HepG2 (cell line): ENCODE data around the gene BDKRB1. TPM values are rescaled to one million over a fixed set of nuclear protein-coding genes. Genes with fewer than 3 reads are reported as not detected.

ENCODE experiments used
- ATAC-seq: fragments of 200-7000 bp; cut with Tn5 transposase; 3 replicates; pipeline ENCODE4 v1.9.1; 2020; ENCODE audit warnings: mild to moderate bottlenecking, moderate library complexity
- BruUV-seq: library from RNA; stranded (reverse); fragments of 400-500 nt; replicated peaks from 2 replicates; lab custom pipeline; 2021; lab: Mats Ljungman, UMichigan
- CTCF ChIA-PET: fragments of 300-600 bp; formaldehyde crosslinking; extraction: SDS; loops from one replicate; lab custom pipeline; 2021; ENCODE audit warnings: low total read pairs, inconsistent platforms, low intra/inter-chr PET ratio; lab: Yijun Ruan, JAX
- POLR2A ChIA-PET: fragments of 350-600 bp; sonication (Branson Sonifier 250); formaldehyde crosslinking; loops from one replicate; lab custom pipeline; 2020; ENCODE audit warnings: antibody characterized with exemption, inconsistent platforms; lab: Yijun Ruan, JAX
- DNase-seq: peaks from one replicate; pipeline ENCODE4 v3.0.0-alpha.2; 2015; ENCODE audit warnings: low spot score
- FAIRE-seq: peaks from 3 replicates; lab custom pipeline; 2011; peaks lifted over from hg19 to GRCh38; lab: Jason Lieb, UNC
- H2AFZ ChIP-seq: one replicate; pipeline ENCODE4 v1.6.1; 2011; ENCODE audit warnings: low read length, inconsistent platforms
- H3K27ac ChIP-seq: fragments of 300-600 bp; 3 replicates; pipeline ENCODE4 v1.8.0; 2011; ENCODE audit warnings: mixed run types, mild to moderate bottlenecking, mixed read lengths, low read length, inconsistent platforms; ENCODE audit not compliant: insufficient read depth; ENCODE audit errors: extremely low read length
- H3K27me3 ChIP-seq, 2 experiments: fragments of 200-600 bp in 1 of 2; 2 replicates in 1 of 2; 3 replicates in 1 of 2; pipeline versions ENCODE4 v1.6.0 to v1.8.0; 2011; ENCODE audit warnings: low read length in 2 of 2, mild to moderate bottlenecking in 2 of 2, moderate library complexity in 2 of 2, inconsistent platforms in 1 of 2; ENCODE audit not compliant: insufficient read depth in 2 of 2, control insufficient read depth in 1 of 2
- H3K36me3 ChIP-seq, 2 experiments: fragments of 200-600 bp in 1 of 2; replicated peaks in 1 of 2; 2 replicates in 1 of 2; 3 replicates in 1 of 2; pipeline versions ENCODE4 v1.5.1 to v1.8.0; 2011; ENCODE audit warnings: low read length in 2 of 2, inconsistent platforms in 1 of 2; ENCODE audit not compliant: insufficient read depth in 2 of 2, control insufficient read depth in 1 of 2
- H3K4me1 ChIP-seq: 2 replicates; pipeline ENCODE4 v1.5.1; 2012; ENCODE audit warnings: low read length, inconsistent platforms; ENCODE audit not compliant: insufficient read depth
- H3K4me2 ChIP-seq: 2 replicates; pipeline ENCODE4 v1.6.0; 2011; ENCODE audit warnings: low read depth, low read length, inconsistent platforms
- H3K4me3 ChIP-seq, 3 experiments: fragments of 200-600 bp in 1 of 3; sonication (generic), shearing (Covaris generic) in 1 of 3; replicated peaks in 1 of 3; 2 replicates each; pipeline ENCODE4 v1.5.1; 2011 to 2016; ENCODE audit warnings: low read length in 3 of 3, inconsistent platforms in 2 of 3, low read depth in 2 of 3, mild to moderate bottlenecking in 2 of 3, control low read depth in 1 of 3, mixed read lengths in 1 of 3; ENCODE audit not compliant: insufficient read depth in 1 of 3
- H3K79me2 ChIP-seq: one replicate; pipeline ENCODE4 v1.6.1; 2011; ENCODE audit warnings: low read length, inconsistent platforms; ENCODE audit not compliant: insufficient read depth
- H3K9ac ChIP-seq: 2 replicates; pipeline ENCODE4 v1.6.0; 2011; ENCODE audit warnings: mild to moderate bottlenecking, low read depth, low read length, inconsistent platforms; ENCODE audit not compliant: insufficient read depth
- H3K9me3 ChIP-seq: 2 replicates; pipeline ENCODE4 v1.5.1; 2012; ENCODE audit warnings: mild to moderate bottlenecking, low read length
- H4K20me1 ChIP-seq: 2 replicates; pipeline ENCODE4 v1.6.0; 2011; ENCODE audit warnings: inconsistent platforms, mild to moderate bottlenecking, low read length, moderate library complexity; ENCODE audit not compliant: insufficient read depth
- JUN ChIP-seq: sonication (generic); formaldehyde crosslinking; IDR thresholded peaks from 2 replicates; pipeline ENCODE4 v1.4.0; 2020; ENCODE audit warnings: mild to moderate bottlenecking, missing genetic modification reagents
- KDM3A ChIP-seq: IDR thresholded peaks from 2 replicates; pipeline ENCODE4 v1.6.1; 2018; ENCODE audit warnings: low read depth, missing compliant biosample characterization
- MEIS2 ChIP-seq: sonication (generic); formaldehyde crosslinking; IDR thresholded peaks from 2 replicates; pipeline ENCODE4 v1.9.0; 2021; ENCODE audit warnings: mild to moderate bottlenecking, missing genetic modification reagents
- MIER3 ChIP-seq: IDR thresholded peaks from 2 replicates; pipeline ENCODE4 v1.6.1; 2016; ENCODE audit warnings: missing compliant biosample characterization, borderline replicate concordance
- RBM22 ChIP-seq: fragments of 200-400 bp; formaldehyde crosslinking; optimal IDR thresholded peaks from 2 replicates; pipeline ENCODE3; 2017; ENCODE audit warnings: mild to moderate bottlenecking, low read length, moderate library complexity
- ZNF44 ChIP-seq: sonication (generic); formaldehyde crosslinking; IDR thresholded peaks from 2 replicates; pipeline ENCODE4 v1.5.1; 2020; ENCODE audit warnings: mild to moderate bottlenecking, missing genetic modification reagents
- ZNF501 ChIP-seq: sonication (generic); formaldehyde crosslinking; IDR thresholded peaks from 2 replicates; pipeline ENCODE4 v1.5.1; 2020; ENCODE audit warnings: mild to moderate bottlenecking, moderate library complexity, missing genetic modification reagents
- ZNF558 ChIP-seq: sonication (generic); formaldehyde crosslinking; IDR thresholded peaks from 2 replicates; pipeline ENCODE4 v1.9.0; 2022; ENCODE audit warnings: mild to moderate bottlenecking, missing genetic modification reagents, borderline replicate concordance
- WGBS: methylation state at CpG from one replicate; pipeline ENCODE4 v1.1.6; 2017; ENCODE audit warnings: low lambda C conversion rate; 5-methylcytosine and 5-hydroxymethylcytosine counted together
- in situ Hi-C: cut with HindIII; loops from 2 replicates; pipeline ENCODE4 v1.10.0; 2017; ENCODE audit warnings: low pct_unique_long_range_greater_than_20kb; ENCODE audit not compliant: extremely low pct_ligation_motif_present
- intact Hi-C: fragments of 100-400 bp; cut with micrococcal nuclease; formaldehyde crosslinking; loops from one replicate; pipeline ENCODE4 v1.10.0; 2022; ENCODE audit not compliant: unreplicated experiment
- polyA plus RNA-seq, 8 experiments: library from polyadenylated mRNA; depleted of rRNA in 3 of 8; stranded (reverse) in 7 of 8; unstranded in 1 of 8; fragments of >200 nt; fragmentation: Illumina TruSeq in 4 of 8; extraction: Trizol in 4 of 8; gene quantifications; 2 replicates each; pipeline versions ENCODE4 v1.2.1 to v1.2.3, GENCODE V29; 2011 to 2016; ENCODE audit warnings: low read depth in 4 of 8, missing spikeins in 1 of 8, mixed read lengths in 1 of 8; ENCODE audit not compliant: insufficient read depth in 1 of 8
- total RNA-seq, 5 experiments: library from RNA; depleted of rRNA; stranded (reverse); fragments of >200 nt; fragmentation: Illumina TruSeq; extraction: Trizol; gene quantifications; 2 replicates each; pipeline ENCODE4 v1.2.3, GENCODE V29; 2016; ENCODE audit warnings: low read depth in 1 of 5
- TF ChIP-seq, protein P1 (sequence below): sonication (generic); formaldehyde crosslinking; IDR thresholded peaks from 2 replicates; pipeline ENCODE4 v1.4.0; 2020; ENCODE audit warnings: missing genetic modification reagents, borderline replicate concordance

Gene BDKRB1
- total and polyA plus RNA-seq, 2 of the 13 experiments (the other 11 are each of a cell fraction or from before 2014, with no cell fraction given), result 0.05 TPM; not detected in 1

DNA sequence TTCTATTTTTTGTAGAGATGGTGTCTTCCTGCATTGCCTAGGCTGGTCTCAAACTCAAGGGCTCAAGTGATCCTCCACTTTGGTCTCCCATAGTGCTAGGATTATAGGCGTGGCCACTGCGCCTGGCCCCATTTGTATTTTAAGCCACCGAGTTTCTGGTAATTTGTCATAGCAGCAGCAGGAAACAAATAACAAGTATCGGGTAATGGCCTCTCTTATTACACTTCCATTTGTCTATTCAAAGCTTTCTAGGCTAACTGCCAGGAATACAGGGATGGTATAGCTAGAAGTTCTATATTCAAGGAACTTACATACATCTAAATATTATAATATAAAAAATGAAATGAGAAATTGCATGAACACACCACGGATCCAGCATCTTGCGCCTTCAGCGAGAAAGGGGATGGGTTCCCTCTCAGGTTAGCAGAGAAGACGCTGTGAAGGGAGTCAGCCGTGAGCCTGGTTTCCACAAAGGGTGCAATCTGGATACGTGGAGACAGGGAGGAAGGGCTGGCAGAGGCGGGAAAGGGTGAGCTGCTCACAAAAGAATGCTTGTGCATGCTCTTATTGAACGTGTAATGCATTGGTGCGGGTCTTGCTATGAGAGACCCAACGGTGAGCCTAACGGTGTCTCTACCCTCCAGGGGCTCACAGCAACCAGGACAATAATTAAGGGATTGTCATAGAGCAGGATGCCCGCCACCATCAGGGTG, 9.5 kb downstream of the BDKRB1 start:
- no peak overlapping the region for H3K4me3 ChIP-seq
- TF ChIP-seq MIER3 (CRISPR knock-in tag) (no peak), KDM3A (no peak), RBM22 (no peak), ZNF558 (CRISPR knock-in tag) (no peak), ZNF501 (CRISPR knock-in tag) (no peak), JUN (CRISPR knock-in tag) (no peak), ZNF44 (CRISPR knock-in tag) (no peak), MEIS2 (CRISPR knock-in tag) (no peak)
- TF ChIP-seq, protein P1, sequence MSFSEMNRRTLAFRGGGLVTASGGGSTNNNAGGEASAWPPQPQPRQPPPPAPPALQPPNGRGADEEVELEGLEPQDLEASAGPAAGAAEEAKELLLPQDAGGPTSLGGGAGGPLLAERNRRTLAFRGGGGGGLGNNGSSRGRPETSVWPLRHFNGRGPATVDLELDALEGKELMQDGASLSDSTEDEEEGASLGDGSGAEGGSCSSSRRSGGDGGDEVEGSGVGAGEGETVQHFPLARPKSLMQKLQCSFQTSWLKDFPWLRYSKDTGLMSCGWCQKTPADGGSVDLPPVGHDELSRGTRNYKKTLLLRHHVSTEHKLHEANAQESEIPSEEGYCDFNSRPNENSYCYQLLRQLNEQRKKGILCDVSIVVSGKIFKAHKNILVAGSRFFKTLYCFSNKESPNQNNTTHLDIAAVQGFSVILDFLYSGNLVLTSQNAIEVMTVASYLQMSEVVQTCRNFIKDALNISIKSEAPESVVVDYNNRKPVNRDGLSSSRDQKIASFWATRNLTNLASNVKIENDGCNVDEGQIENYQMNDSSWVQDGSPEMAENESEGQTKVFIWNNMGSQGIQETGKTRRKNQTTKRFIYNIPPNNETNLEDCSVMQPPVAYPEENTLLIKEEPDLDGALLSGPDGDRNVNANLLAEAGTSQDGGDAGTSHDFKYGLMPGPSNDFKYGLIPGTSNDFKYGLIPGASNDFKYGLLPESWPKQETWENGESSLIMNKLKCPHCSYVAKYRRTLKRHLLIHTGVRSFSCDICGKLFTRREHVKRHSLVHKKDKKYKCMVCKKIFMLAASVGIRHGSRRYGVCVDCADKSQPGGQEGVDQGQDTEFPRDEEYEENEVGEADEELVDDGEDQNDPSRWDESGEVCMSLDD (CRISPR knock-in tag), result no peak
- TF ChIP-seq, all 625 proteins: peak for 0
- Histone ChIP-seq H3K9me3 (no peaks in the 10 kb centered on the region), H4K20me1 (no peaks in the 10 kb centered on the region), H3K4me1 (peaks cover 22% of the 10 kb centered on the region), H2AFZ (no peak overlapping the region), H3K27me3 (peaks cover 1 to 28% of the 10 kb centered on the region in 2 experiments; a peak in 3 of 5 replicates), H3K79me2 (no peaks in the 10 kb centered on the region), H3K9ac (no peak overlapping the region), H3K36me3 (no peaks in the 10 kb centered on the region), H3K27ac (no peak overlapping the region), H3K4me2 (no peak overlapping the region)
- ATAC-seq (no peak), FAIRE-seq (no peak), DNase-seq (no peak)
- intact Hi-C loops, result loop anchor here (10.0 kb wide), 1 partner anchor 61 kb away; the partner anchor contains the start of gene BDKRB2
- ChIA-PET CTCF (no interaction called here), POLR2A (no interaction called here)
- 59% methylated on average over 15 of the region's 16 CpGs for WGBS
- no TSS peak for BruUV-seq
- in situ Hi-C loops, result no loop called here
